Neural cell (in vitro differentiated cells): Measurements from ENCODE around the gene BUD23. TPM values are rescaled to one million over a fixed set of nuclear protein-coding genes. Genes with fewer than 3 reads are reported as not detected.
"Not testable (repeated sequence)": the region's sequence is repeated elsewhere in the genome, so short reads cannot be mapped to it uniquely, and the experiment has no call there.

Experiments
- H2AFZ ChIP-seq: fragments of 200-600, 300-800 bp; sonication (generic), shearing (Covaris generic); 2 replicates; pipeline ENCODE4 v1.6.0; 2014; ENCODE audit warnings: low read depth, mild to moderate bottlenecking, antibody characterized with exemption, low read length, moderate library complexity
- H3F3A ChIP-seq: fragments of 200-600 bp; shearing (Covaris generic); 2 replicates; pipeline ENCODE4 v1.6.1; 2016; ENCODE audit warnings: mild to moderate bottlenecking, moderate library complexity, mixed read lengths, antibody characterized with exemption, low read length; ENCODE audit not compliant: insufficient read depth, poor library complexity, severe bottlenecking
- H3K27ac ChIP-seq: fragments of 200-600, 300-800 bp; sonication (generic), shearing (Covaris generic); 2 replicates; pipeline ENCODE4 v1.5.1; 2014; ENCODE audit warnings: mild to moderate bottlenecking, low read length, moderate library complexity
- H3K27me3 ChIP-seq: fragments of 300-800, 200-600 bp; sonication (generic), shearing (Covaris generic); 2 replicates; pipeline ENCODE4 v1.6.0; 2014; ENCODE audit warnings: mild to moderate bottlenecking, low read depth, low read length, moderate library complexity; ENCODE audit not compliant: insufficient read depth
- H3K36me3 ChIP-seq: fragments of 300-800, 200-600 bp; sonication (generic), shearing (Covaris generic); 2 replicates; pipeline ENCODE4 v1.5.1; 2014; ENCODE audit warnings: mild to moderate bottlenecking, antibody characterized with exemption, low read length, moderate library complexity; ENCODE audit not compliant: insufficient read depth
- H3K4me2 ChIP-seq: fragments of 300-800, 200-600 bp; sonication (generic), shearing (Covaris generic); 2 replicates; pipeline ENCODE4 v1.6.0; 2014; ENCODE audit warnings: mild to moderate bottlenecking, low read length
- H3K4me3 ChIP-seq: fragments of 300-800, 200-600 bp; sonication (generic), shearing (Covaris generic); 2 replicates; pipeline ENCODE4 v1.5.1; 2014; ENCODE audit warnings: mild to moderate bottlenecking, low read length, moderate library complexity
- H3K79me2 ChIP-seq: fragments of 200-600 bp; shearing (Covaris generic); replicated peaks from 2 replicates; pipeline ENCODE4 v1.6.0; 2014; ENCODE audit warnings: mild to moderate bottlenecking, low read length, moderate library complexity; ENCODE audit not compliant: insufficient read depth
- H3K9ac ChIP-seq: fragments of 300-800, 200-600 bp; sonication (generic), shearing (Covaris generic); 2 replicates; pipeline ENCODE4 v1.6.1; 2016; ENCODE audit warnings: mild to moderate bottlenecking, low read length, mixed read lengths
- H3K9me2 ChIP-seq: fragments of 200-600 bp; shearing (Covaris generic); 2 replicates; pipeline ENCODE4 v1.6.1; 2016; ENCODE audit warnings: mild to moderate bottlenecking, low read length, mixed read lengths; ENCODE audit not compliant: insufficient read depth
- H3K9me3 ChIP-seq: fragments of 200-600, 300-800 bp; sonication (generic), shearing (Covaris generic); 2 replicates; pipeline ENCODE4 v1.6.1; 2016; ENCODE audit warnings: mild to moderate bottlenecking, mixed run types, low read length, moderate library complexity, mixed read lengths
- H4K20me1 ChIP-seq: fragments of 200-600 bp; shearing (Covaris generic); 2 replicates; pipeline ENCODE4 v1.6.1; 2016; ENCODE audit warnings: mild to moderate bottlenecking, mixed run types; ENCODE audit not compliant: insufficient read depth
- CTCF ChIP-seq: fragments of 450-650 bp; IDR thresholded peaks from 2 replicates; pipeline ENCODE4 v1.5.1; 2014; ENCODE audit warnings: antibody characterized with exemption, mild to moderate bottlenecking, moderate library complexity; ENCODE audit not compliant: poor library complexity, severe bottlenecking
- EZH2 ChIP-seq: fragments of 200-600, 300-800 bp; shearing (Covaris generic), sonication (generic); IDR thresholded peaks from 2 replicates; pipeline ENCODE4 v1.6.1; 2014; ENCODE audit warnings: antibody characterized with exemption, low read length, borderline replicate concordance, mild to moderate bottlenecking; ENCODE audit not compliant: insufficient read depth, poor library complexity, severe bottlenecking
- POLR2AphosphoS5 ChIP-seq: IDR thresholded peaks from 2 replicates; pipeline ENCODE4 v1.6.1; 2012
- RAD21 ChIP-seq: fragments of 450-650 bp; conservative IDR thresholded peaks from 2 replicates; pipeline ENCODE4 v1.6.1; 2014; ENCODE audit warnings: antibody characterized with exemption, mild to moderate bottlenecking, moderate library complexity
- REST ChIP-seq: IDR thresholded peaks from 2 replicates; pipeline ENCODE4 v1.6.1; 2012; ENCODE audit warnings: borderline replicate concordance
- SMC3 ChIP-seq: fragments of 450-650 bp; conservative IDR thresholded peaks from 2 replicates; pipeline ENCODE4 v1.6.1; 2014; ENCODE audit warnings: antibody characterized with exemption, mild to moderate bottlenecking, moderate library complexity; ENCODE audit not compliant: poor library complexity
- TAF1 ChIP-seq: IDR thresholded peaks from 2 replicates; pipeline ENCODE4 v1.6.1; 2012; ENCODE audit warnings: low read depth
- polyA plus RNA-seq: library from polyadenylated mRNA; depleted of rRNA; stranded (reverse); fragments of >200 nt; gene quantifications from 2 replicates; pipeline ENCODE4 v1.2.3, GENCODE V29; 2014

The BUD23 gene
- polyA plus RNA-seq, 1 donor from 2014 or later, result 82.9 TPM

- peaks cover 5% of the 10 kb centered on the region for H3K27me3 ChIP-seq
- H2AFZ ChIP-seq, result no peak overlapping the region
These were observed 36.4 kb downstream of the BUD23 start for GRCh38 chr7:73719806-73720169.

GRCh38 chr7:73720443-73720842 lies 37.0 kb downstream of the BUD23 start:
- H4K20me1 ChIP-seq, H3K36me3 ChIP-seq, H3F3A ChIP-seq, H3K9me2 ChIP-seq, H3K27ac ChIP-seq, H3K4me2 ChIP-seq, H3K4me3 ChIP-seq, H2AFZ ChIP-seq, H3K9me3 ChIP-seq, H3K9ac ChIP-seq, H3K27me3 ChIP-seq: not testable (repeated sequence)
- peaks cover 10% of the 10 kb centered on the region for H3K79me2 ChIP-seq

More at GRCh38 chr7:73719806-73720169, 36.4 kb downstream of the BUD23 start:
- H3K4me3 ChIP-seq, result peak overlapping the region; percentile 62
- peak overlapping the region; percentile 62 for H3K4me2 ChIP-seq
- no peaks in the 10 kb centered on the region for H3K9me3 ChIP-seq
- TF ChIP-seq CTCF (no peak), EZH2 (no peak), POLR2AphosphoS5 (no peak), SMC3 (no peak), TAF1 (no peak), REST (no peak)
- H4K20me1 ChIP-seq, result no peaks in the 10 kb centered on the region
- H3K9me2 ChIP-seq, result no peaks in the 10 kb centered on the region
- H3K27ac ChIP-seq, result no peak overlapping the region
- no peaks in the 10 kb centered on the region for H3F3A ChIP-seq
- H3K9ac ChIP-seq, result peak overlapping the region; percentile 12
- H3K36me3 ChIP-seq, result no peaks in the 10 kb centered on the region
- peaks cover 10% of the 10 kb centered on the region for H3K79me2 ChIP-seq

- H3K9me3 ChIP-seq, result no peaks in the 10 kb centered on the region
- no peak overlapping the region for H2AFZ ChIP-seq
- H3K27ac ChIP-seq, result no peak overlapping the region
- TF ChIP-seq CTCF (no peak), REST (no peak), RAD21 (no peak), EZH2 (no peak)
- no peak overlapping the region for H3K9ac ChIP-seq
- no peaks in the 10 kb centered on the region for H3F3A ChIP-seq
- no peaks in the 10 kb centered on the region for H3K9me2 ChIP-seq
- H3K4me3 ChIP-seq, result no peak overlapping the region
- peaks cover 5% of the 10 kb centered on the region for H3K27me3 ChIP-seq
- H3K79me2 ChIP-seq, result peaks cover 10% of the 10 kb centered on the region
- H3K36me3 ChIP-seq, result no peaks in the 10 kb centered on the region
- no peaks in the 10 kb centered on the region for H4K20me1 ChIP-seq
- no peak overlapping the region for H3K4me2 ChIP-seq
These were observed 38.0 kb downstream of the BUD23 start for GRCh38 chr7:73721377-73721817.

GRCh38 chr7:73722182-73722581 lies 38.8 kb downstream of the BUD23 start:
- H3K9me3 ChIP-seq, H3K9ac ChIP-seq, H3K27ac ChIP-seq, H3K36me3 ChIP-seq, H4K20me1 ChIP-seq, H3K4me3 ChIP-seq, H3K9me2 ChIP-seq, H3K4me2 ChIP-seq, H3F3A ChIP-seq, H3K27me3 ChIP-seq, H2AFZ ChIP-seq: not testable (repeated sequence)
- H3K79me2 ChIP-seq, result peaks cover 10% of the 10 kb centered on the region
